ENCODE measurements around the gene ZNF536. TPM values are rescaled to one million over a fixed set of nuclear protein-coding genes. Genes with fewer than 3 reads are reported as not detected.

The ZNF536 gene
- total and polyA plus RNA-seq, 9 donors = 0.13 to 0.52 (median 0.28) TPM; not detected in 4

DNA sequence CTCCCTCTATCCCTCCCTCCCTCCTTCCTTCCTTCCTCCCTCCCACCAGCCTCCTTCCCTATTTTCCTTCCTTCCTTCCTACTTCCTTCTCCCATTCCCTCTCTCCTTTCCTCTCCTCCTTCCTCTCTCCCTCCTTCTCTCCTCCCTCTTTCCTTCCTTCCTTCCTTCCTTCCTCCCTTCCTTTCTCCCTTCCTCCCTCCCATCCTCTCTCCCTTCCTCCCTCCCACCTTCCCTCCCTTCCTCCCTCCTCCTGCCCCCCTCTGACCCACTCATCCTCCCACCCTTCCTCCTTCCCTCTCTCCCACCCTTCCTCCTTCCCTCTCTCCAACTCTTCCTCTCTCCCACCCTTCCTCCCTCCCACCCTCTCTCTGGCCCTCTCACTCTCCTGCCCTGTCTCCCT lies 132.1 kb downstream of the ZNF536 start:
- intact Hi-C loops (cut with DNase I) = no loop called here
- H3K36me3 ChIP-seq = no peaks in the 10 kb centered on the region
- no peak overlapping the region for H3K27ac ChIP-seq
- no peaks in the 10 kb centered on the region for H3K9me3 ChIP-seq
- H3K27me3 ChIP-seq = no peaks in the 10 kb centered on the region
- no peaks in the 10 kb centered on the region for H3K4me1 ChIP-seq (ENCODE audit: insufficient read depth)
- TF ChIP-seq POLR2A (IDR thresholded peaks at IDR 0.05) (no peak), EP300 (IDR thresholded peaks at IDR 0.05) (no peak)
- TF ChIP-seq, protein P1, sequence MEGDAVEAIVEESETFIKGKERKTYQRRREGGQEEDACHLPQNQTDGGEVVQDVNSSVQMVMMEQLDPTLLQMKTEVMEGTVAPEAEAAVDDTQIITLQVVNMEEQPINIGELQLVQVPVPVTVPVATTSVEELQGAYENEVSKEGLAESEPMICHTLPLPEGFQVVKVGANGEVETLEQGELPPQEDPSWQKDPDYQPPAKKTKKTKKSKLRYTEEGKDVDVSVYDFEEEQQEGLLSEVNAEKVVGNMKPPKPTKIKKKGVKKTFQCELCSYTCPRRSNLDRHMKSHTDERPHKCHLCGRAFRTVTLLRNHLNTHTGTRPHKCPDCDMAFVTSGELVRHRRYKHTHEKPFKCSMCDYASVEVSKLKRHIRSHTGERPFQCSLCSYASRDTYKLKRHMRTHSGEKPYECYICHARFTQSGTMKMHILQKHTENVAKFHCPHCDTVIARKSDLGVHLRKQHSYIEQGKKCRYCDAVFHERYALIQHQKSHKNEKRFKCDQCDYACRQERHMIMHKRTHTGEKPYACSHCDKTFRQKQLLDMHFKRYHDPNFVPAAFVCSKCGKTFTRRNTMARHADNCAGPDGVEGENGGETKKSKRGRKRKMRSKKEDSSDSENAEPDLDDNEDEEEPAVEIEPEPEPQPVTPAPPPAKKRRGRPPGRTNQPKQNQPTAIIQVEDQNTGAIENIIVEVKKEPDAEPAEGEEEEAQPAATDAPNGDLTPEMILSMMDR (IDR thresholded peaks at IDR 0.05) = no peak
- no peak overlapping the region for H3K4me3 ChIP-seq
- no peak for DNase-seq

DNA sequence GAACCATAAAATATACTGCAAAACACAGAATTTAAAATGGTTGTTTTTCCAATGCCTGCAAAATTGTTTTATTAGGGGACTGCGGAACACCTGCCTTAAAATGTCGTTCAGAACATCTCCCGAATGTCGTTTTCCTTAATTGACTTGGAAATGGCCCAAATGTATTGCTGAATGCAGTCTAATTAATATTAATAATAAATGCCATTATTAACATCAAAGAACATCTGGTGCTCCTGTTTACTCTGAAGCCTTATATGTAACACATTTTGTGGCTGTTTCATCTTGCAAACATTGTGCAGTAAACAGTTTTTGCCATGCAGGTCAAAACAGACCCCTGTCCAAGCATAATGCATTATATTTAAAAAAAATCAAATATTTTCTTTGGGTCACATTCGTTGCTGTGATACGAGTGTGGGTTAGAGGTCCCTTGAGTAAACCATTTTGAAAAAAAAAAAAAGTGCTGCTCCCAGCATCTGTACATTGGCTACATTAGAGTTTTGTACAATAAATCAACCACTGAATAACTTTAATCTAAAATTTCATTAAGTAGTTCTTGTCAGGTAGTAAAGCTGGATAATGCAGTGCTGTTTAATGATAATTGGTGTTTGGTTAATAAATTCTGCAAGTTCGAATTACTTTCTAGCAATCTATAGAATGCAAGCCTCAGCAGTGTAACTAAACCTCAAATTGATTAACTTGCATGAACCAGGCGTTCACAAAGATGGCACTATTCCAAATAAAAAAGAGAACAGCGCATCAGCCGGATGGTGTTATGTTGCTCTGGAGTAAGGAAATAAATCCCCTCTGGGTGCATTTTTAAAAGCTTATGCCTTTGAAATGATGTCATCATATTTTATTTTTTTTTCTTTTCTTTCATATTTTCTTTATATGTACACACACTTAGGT lies 140.2 kb downstream of the ZNF536 start:
- WGBS, 3 donors = 14 to 23% (median 16%) methylated on average over 10 of the region's 10 CpGs
- H3K27ac ChIP-seq = no peak overlapping the region
- intact Hi-C loops (cut with DNase I) = no loop called here
- no peak overlapping the region for H3K4me3 ChIP-seq
- TF ChIP-seq, protein P1 (IDR thresholded peaks at IDR 0.05) = no peak
- TF ChIP-seq POLR2A (IDR thresholded peaks at IDR 0.05) = no peak
- no peak for TF ChIP-seq EP300 (IDR thresholded peaks at IDR 0.05)
- no peaks in the 10 kb centered on the region for H3K36me3 ChIP-seq
- no peaks in the 10 kb centered on the region for H3K27me3 ChIP-seq
- no peaks in the 10 kb centered on the region for H3K9me3 ChIP-seq
- no peaks in the 10 kb centered on the region for H3K4me1 ChIP-seq (ENCODE audit: insufficient read depth)
- DNase-seq = no peak

DNA sequence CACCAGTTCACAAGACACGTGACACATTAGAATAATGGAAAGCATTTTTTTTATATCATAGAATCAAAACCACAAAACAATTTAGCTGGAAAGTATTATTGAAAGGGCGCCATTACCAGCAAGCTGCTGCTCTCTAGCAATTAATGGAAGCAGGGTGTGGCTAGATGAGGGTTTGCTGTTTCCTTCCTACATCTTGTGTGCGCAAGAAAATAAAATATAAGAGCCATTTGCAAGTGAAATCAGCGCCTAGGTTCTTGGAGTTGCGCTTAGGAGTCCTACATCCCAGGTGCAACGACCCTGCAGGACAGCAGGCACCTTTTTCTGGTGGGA lies 140.9 kb downstream of the ZNF536 start:
- no peak for DNase-seq
- TF ChIP-seq EP300 (IDR thresholded peaks at IDR 0.05) (no peak), POLR2A (IDR thresholded peaks at IDR 0.05) (no peak)
- TF ChIP-seq, protein P1 (IDR thresholded peaks at IDR 0.05) = no peak
- Histone ChIP-seq H3K9me3 (no peaks in the 10 kb centered on the region), H3K4me3 (no peak overlapping the region), H3K36me3 (no peaks in the 10 kb centered on the region), H3K4me1 (ENCODE audit: insufficient read depth) (no peaks in the 10 kb centered on the region), H3K27ac (no peak overlapping the region), H3K27me3 (no peaks in the 10 kb centered on the region)
- intact Hi-C loops (cut with DNase I) = no loop called here
- WGBS, 3 donors = 67 to 73% (median 72%) methylated on average over 6 of the region's 6 CpGs

DNA sequence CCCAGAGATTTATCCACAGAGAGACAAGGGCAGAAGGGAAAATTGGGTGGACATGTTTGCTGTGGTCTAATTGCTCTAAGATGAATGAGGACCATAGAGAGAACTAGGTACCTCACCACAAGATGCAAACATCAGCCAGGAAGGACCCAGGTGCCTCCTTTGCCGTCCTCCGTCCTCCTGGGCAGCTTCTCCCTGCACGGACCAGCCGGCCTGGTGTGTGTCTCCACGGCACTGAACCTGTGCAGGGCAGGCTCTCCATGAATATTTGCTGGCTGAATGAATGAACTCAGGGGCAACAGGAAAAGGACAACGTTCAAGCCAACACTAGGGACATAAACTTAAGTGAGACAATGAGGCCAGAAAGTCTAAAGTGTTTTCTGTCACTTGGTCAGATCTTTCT lies 143.9 kb downstream of the ZNF536 start:
- DNase-seq = no peak
- TF ChIP-seq EP300 (IDR thresholded peaks at IDR 0.05) = no peak
- TF ChIP-seq, protein P1 (IDR thresholded peaks at IDR 0.05) = no peak
- no peak for TF ChIP-seq POLR2A (IDR thresholded peaks at IDR 0.05)
- H3K36me3 ChIP-seq = no peaks in the 10 kb centered on the region
- H3K27me3 ChIP-seq = no peaks in the 10 kb centered on the region
- no peak overlapping the region for H3K27ac ChIP-seq
- no peaks in the 10 kb centered on the region for H3K4me1 ChIP-seq (ENCODE audit: insufficient read depth)
- H3K4me3 ChIP-seq = no peak overlapping the region
- intact Hi-C loops (cut with DNase I) = no loop called here
- 86 to 90% (median 87%) methylated on average over 6 of the region's 6 CpGs for WGBS, 3 donors
- no peaks in the 10 kb centered on the region for H3K9me3 ChIP-seq

Data from ovary (tissue), 9 donors.